Neural cell (in vitro differentiated cells): ENCODE results near the gene POLR3E. TPM values are rescaled to one million over a fixed set of nuclear protein-coding genes. Genes with fewer than 3 reads are reported as not detected.

Experiments used
- H2AFZ ChIP-seq: fragments of 200-600, 300-800 bp; sonication (generic), shearing (Covaris generic); 2 replicates; pipeline ENCODE4 v1.6.0; 2014; ENCODE audit warnings: low read depth, mild to moderate bottlenecking, antibody characterized with exemption, low read length, moderate library complexity
- H3F3A ChIP-seq: fragments of 200-600 bp; shearing (Covaris generic); 2 replicates; pipeline ENCODE4 v1.6.1; 2016; ENCODE audit warnings: mild to moderate bottlenecking, moderate library complexity, mixed read lengths, antibody characterized with exemption, low read length; ENCODE audit not compliant: insufficient read depth, poor library complexity, severe bottlenecking
- H3K27ac ChIP-seq: fragments of 200-600, 300-800 bp; sonication (generic), shearing (Covaris generic); 2 replicates; pipeline ENCODE4 v1.5.1; 2014; ENCODE audit warnings: mild to moderate bottlenecking, low read length, moderate library complexity
- H3K27me3 ChIP-seq: fragments of 300-800, 200-600 bp; sonication (generic), shearing (Covaris generic); 2 replicates; pipeline ENCODE4 v1.6.0; 2014; ENCODE audit warnings: mild to moderate bottlenecking, low read depth, low read length, moderate library complexity; ENCODE audit not compliant: insufficient read depth
- H3K36me3 ChIP-seq: fragments of 300-800, 200-600 bp; sonication (generic), shearing (Covaris generic); 2 replicates; pipeline ENCODE4 v1.5.1; 2014; ENCODE audit warnings: mild to moderate bottlenecking, antibody characterized with exemption, low read length, moderate library complexity; ENCODE audit not compliant: insufficient read depth
- H3K4me2 ChIP-seq: fragments of 300-800, 200-600 bp; sonication (generic), shearing (Covaris generic); 2 replicates; pipeline ENCODE4 v1.6.0; 2014; ENCODE audit warnings: mild to moderate bottlenecking, low read length
- H3K4me3 ChIP-seq: fragments of 300-800, 200-600 bp; sonication (generic), shearing (Covaris generic); 2 replicates; pipeline ENCODE4 v1.5.1; 2014; ENCODE audit warnings: mild to moderate bottlenecking, low read length, moderate library complexity
- H3K79me2 ChIP-seq: fragments of 200-600 bp; shearing (Covaris generic); replicated peaks from 2 replicates; pipeline ENCODE4 v1.6.0; 2014; ENCODE audit warnings: mild to moderate bottlenecking, low read length, moderate library complexity; ENCODE audit not compliant: insufficient read depth
- H3K9ac ChIP-seq: fragments of 300-800, 200-600 bp; sonication (generic), shearing (Covaris generic); 2 replicates; pipeline ENCODE4 v1.6.1; 2016; ENCODE audit warnings: mild to moderate bottlenecking, low read length, mixed read lengths
- H3K9me2 ChIP-seq: fragments of 200-600 bp; shearing (Covaris generic); 2 replicates; pipeline ENCODE4 v1.6.1; 2016; ENCODE audit warnings: mild to moderate bottlenecking, low read length, mixed read lengths; ENCODE audit not compliant: insufficient read depth
- H3K9me3 ChIP-seq: fragments of 200-600, 300-800 bp; sonication (generic), shearing (Covaris generic); 2 replicates; pipeline ENCODE4 v1.6.1; 2016; ENCODE audit warnings: mild to moderate bottlenecking, mixed run types, low read length, moderate library complexity, mixed read lengths
- H4K20me1 ChIP-seq: fragments of 200-600 bp; shearing (Covaris generic); 2 replicates; pipeline ENCODE4 v1.6.1; 2016; ENCODE audit warnings: mild to moderate bottlenecking, mixed run types; ENCODE audit not compliant: insufficient read depth
- EP300 ChIP-seq: fragments of 450-650 bp; conservative IDR thresholded peaks from 2 replicates; pipeline ENCODE4 v1.6.1; 2014; ENCODE audit warnings: antibody characterized with exemption, mild to moderate bottlenecking, moderate library complexity; ENCODE audit not compliant: poor library complexity, severe bottlenecking
- EZH2 ChIP-seq: fragments of 200-600, 300-800 bp; shearing (Covaris generic), sonication (generic); IDR thresholded peaks from 2 replicates; pipeline ENCODE4 v1.6.1; 2014; ENCODE audit warnings: antibody characterized with exemption, low read length, borderline replicate concordance, mild to moderate bottlenecking; ENCODE audit not compliant: insufficient read depth, poor library complexity, severe bottlenecking
- MXI1 ChIP-seq: fragments of 450-650 bp; conservative IDR thresholded peaks from 2 replicates; pipeline ENCODE4 v1.6.1; 2014; ENCODE audit warnings: antibody characterized with exemption, mild to moderate bottlenecking; ENCODE audit not compliant: poor library complexity, severe bottlenecking
- POLR2AphosphoS5 ChIP-seq: IDR thresholded peaks from 2 replicates; pipeline ENCODE4 v1.6.1; 2012
- RAD21 ChIP-seq: fragments of 450-650 bp; conservative IDR thresholded peaks from 2 replicates; pipeline ENCODE4 v1.6.1; 2014; ENCODE audit warnings: antibody characterized with exemption, mild to moderate bottlenecking, moderate library complexity
- SMC3 ChIP-seq: fragments of 450-650 bp; conservative IDR thresholded peaks from 2 replicates; pipeline ENCODE4 v1.6.1; 2014; ENCODE audit warnings: antibody characterized with exemption, mild to moderate bottlenecking, moderate library complexity; ENCODE audit not compliant: poor library complexity
- TAF1 ChIP-seq: IDR thresholded peaks from 2 replicates; pipeline ENCODE4 v1.6.1; 2012; ENCODE audit warnings: low read depth
- polyA plus RNA-seq: library from polyadenylated mRNA; depleted of rRNA; stranded (reverse); fragments of >200 nt; gene quantifications from 2 replicates; pipeline ENCODE4 v1.2.3, GENCODE V29; 2014
- TF ChIP-seq, protein P1 (sequence below): fragments of 450-650 bp; IDR thresholded peaks from 2 replicates; pipeline ENCODE4 v1.5.1; 2014; ENCODE audit warnings: antibody characterized with exemption, mild to moderate bottlenecking, moderate library complexity; ENCODE audit not compliant: poor library complexity, severe bottlenecking
- TF ChIP-seq, protein P2 (sequence below): IDR thresholded peaks from 2 replicates; pipeline ENCODE4 v1.6.1; 2012; ENCODE audit warnings: borderline replicate concordance

POLR3E gene
- polyA plus RNA-seq, 1 donor from 2014 or later = 47.4 TPM

- TF ChIP-seq EP300 = no peak
- TF ChIP-seq TAF1 = no peak
- no peak for TF ChIP-seq POLR2AphosphoS5
- TF ChIP-seq, protein P1, sequence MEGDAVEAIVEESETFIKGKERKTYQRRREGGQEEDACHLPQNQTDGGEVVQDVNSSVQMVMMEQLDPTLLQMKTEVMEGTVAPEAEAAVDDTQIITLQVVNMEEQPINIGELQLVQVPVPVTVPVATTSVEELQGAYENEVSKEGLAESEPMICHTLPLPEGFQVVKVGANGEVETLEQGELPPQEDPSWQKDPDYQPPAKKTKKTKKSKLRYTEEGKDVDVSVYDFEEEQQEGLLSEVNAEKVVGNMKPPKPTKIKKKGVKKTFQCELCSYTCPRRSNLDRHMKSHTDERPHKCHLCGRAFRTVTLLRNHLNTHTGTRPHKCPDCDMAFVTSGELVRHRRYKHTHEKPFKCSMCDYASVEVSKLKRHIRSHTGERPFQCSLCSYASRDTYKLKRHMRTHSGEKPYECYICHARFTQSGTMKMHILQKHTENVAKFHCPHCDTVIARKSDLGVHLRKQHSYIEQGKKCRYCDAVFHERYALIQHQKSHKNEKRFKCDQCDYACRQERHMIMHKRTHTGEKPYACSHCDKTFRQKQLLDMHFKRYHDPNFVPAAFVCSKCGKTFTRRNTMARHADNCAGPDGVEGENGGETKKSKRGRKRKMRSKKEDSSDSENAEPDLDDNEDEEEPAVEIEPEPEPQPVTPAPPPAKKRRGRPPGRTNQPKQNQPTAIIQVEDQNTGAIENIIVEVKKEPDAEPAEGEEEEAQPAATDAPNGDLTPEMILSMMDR = no peak
- TF ChIP-seq EZH2 = no peak
- TF ChIP-seq, protein P2, sequence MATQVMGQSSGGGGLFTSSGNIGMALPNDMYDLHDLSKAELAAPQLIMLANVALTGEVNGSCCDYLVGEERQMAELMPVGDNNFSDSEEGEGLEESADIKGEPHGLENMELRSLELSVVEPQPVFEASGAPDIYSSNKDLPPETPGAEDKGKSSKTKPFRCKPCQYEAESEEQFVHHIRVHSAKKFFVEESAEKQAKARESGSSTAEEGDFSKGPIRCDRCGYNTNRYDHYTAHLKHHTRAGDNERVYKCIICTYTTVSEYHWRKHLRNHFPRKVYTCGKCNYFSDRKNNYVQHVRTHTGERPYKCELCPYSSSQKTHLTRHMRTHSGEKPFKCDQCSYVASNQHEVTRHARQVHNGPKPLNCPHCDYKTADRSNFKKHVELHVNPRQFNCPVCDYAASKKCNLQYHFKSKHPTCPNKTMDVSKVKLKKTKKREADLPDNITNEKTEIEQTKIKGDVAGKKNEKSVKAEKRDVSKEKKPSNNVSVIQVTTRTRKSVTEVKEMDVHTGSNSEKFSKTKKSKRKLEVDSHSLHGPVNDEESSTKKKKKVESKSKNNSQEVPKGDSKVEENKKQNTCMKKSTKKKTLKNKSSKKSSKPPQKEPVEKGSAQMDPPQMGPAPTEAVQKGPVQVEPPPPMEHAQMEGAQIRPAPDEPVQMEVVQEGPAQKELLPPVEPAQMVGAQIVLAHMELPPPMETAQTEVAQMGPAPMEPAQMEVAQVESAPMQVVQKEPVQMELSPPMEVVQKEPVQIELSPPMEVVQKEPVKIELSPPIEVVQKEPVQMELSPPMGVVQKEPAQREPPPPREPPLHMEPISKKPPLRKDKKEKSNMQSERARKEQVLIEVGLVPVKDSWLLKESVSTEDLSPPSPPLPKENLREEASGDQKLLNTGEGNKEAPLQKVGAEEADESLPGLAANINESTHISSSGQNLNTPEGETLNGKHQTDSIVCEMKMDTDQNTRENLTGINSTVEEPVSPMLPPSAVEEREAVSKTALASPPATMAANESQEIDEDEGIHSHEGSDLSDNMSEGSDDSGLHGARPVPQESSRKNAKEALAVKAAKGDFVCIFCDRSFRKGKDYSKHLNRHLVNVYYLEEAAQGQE = no peak
- no peak for TF ChIP-seq SMC3
- no peak for TF ChIP-seq RAD21
- no peak for TF ChIP-seq MXI1
- Histone ChIP-seq H3K27me3 (no peaks in the 10 kb centered on the region), H3K27ac (no peak overlapping the region), H3K9ac (no peak overlapping the region), H2AFZ (no peak overlapping the region), H3K9me3 (no peaks in the 10 kb centered on the region), H3K4me2 (no peak overlapping the region), H4K20me1 (no peaks in the 10 kb centered on the region), H3K9me2 (no peaks in the 10 kb centered on the region), H3F3A (no peaks in the 10 kb centered on the region), H3K79me2 (no peaks in the 10 kb centered on the region), H3K4me3 (no peak overlapping the region), H3K36me3 (no peaks in the 10 kb centered on the region)
Observed at GRCh38 chr16:22265351-22265750, 31.9 kb upstream of the POLR3E start.

- H3K9me2 ChIP-seq = no peaks in the 10 kb centered on the region
- no peaks in the 10 kb centered on the region for H3F3A ChIP-seq
- no peak overlapping the region for H3K4me3 ChIP-seq
- H3K27me3 ChIP-seq = no peaks in the 10 kb centered on the region
- no peak overlapping the region for H3K4me2 ChIP-seq
- TF ChIP-seq, protein P1 = no peak
- TF ChIP-seq POLR2AphosphoS5 (no peak), SMC3 (no peak), EP300 (no peak), RAD21 (no peak), MXI1 (no peak), EZH2 (no peak), TAF1 (no peak)
- TF ChIP-seq, protein P2 = no peak
- no peaks in the 10 kb centered on the region for H3K79me2 ChIP-seq
- no peaks in the 10 kb centered on the region for H3K36me3 ChIP-seq
- H3K9ac ChIP-seq = no peak overlapping the region
- no peak overlapping the region for H3K27ac ChIP-seq
- no peaks in the 10 kb centered on the region for H3K9me3 ChIP-seq
- no peak overlapping the region for H2AFZ ChIP-seq
- no peaks in the 10 kb centered on the region for H4K20me1 ChIP-seq
Observed at GRCh38 chr16:22266546-22266945, 30.7 kb upstream of the POLR3E start.
